H9 (cell line): ENCODE measurements around the gene PREX1. TPM values are rescaled to one million over a fixed set of nuclear protein-coding genes. Genes with fewer than 3 reads are reported as not detected.

Experiments
- DNase-seq: peaks from one replicate; pipeline ENCODE4 v3.0.0-alpha.2; 2017
- H2AFZ ChIP-seq: one replicate; pipeline ENCODE4 v1.6.1; 2013; ENCODE audit warnings: mild to moderate bottlenecking, low read length, control low read depth, moderate library complexity
- H2AK5ac ChIP-seq: 2 replicates; pipeline ENCODE4 v1.6.1; 2013; ENCODE audit warnings: low read length, control low read depth, mixed read lengths; ENCODE audit not compliant: insufficient read length
- H2BK120ac ChIP-seq: one replicate; pipeline ENCODE4 v1.6.1; 2013; ENCODE audit warnings: low read depth, mild to moderate bottlenecking, low read length, control low read depth, inconsistent platforms; ENCODE audit not compliant: poor library complexity, severe bottlenecking
- H2BK12ac ChIP-seq: 2 replicates; pipeline ENCODE4 v1.6.1; 2013; ENCODE audit warnings: low read length, control low read depth, mixed read lengths, low read depth; ENCODE audit not compliant: insufficient read length
- H2BK15ac ChIP-seq: 2 replicates; pipeline ENCODE4 v1.6.1; 2013; ENCODE audit warnings: low read depth, low read length, control low read depth
- H2BK20ac ChIP-seq: one replicate; pipeline ENCODE4 v1.6.1; 2013; ENCODE audit warnings: low read depth, mild to moderate bottlenecking, low read length, control low read depth, inconsistent platforms; ENCODE audit not compliant: poor library complexity, severe bottlenecking
- H2BK5ac ChIP-seq: 2 replicates; pipeline ENCODE4 v1.6.1; 2013; ENCODE audit warnings: low read length, control low read depth, mixed read lengths; ENCODE audit not compliant: insufficient read length
- H3K14ac ChIP-seq: 2 replicates; pipeline ENCODE4 v1.6.1; 2013; ENCODE audit warnings: low read length, control low read depth; ENCODE audit not compliant: insufficient read depth
- H3K18ac ChIP-seq: 2 replicates; pipeline ENCODE4 v1.6.1; 2013; ENCODE audit warnings: low read depth, mild to moderate bottlenecking, mixed read lengths, low read length, control low read depth; ENCODE audit not compliant: insufficient read length
- H3K23ac ChIP-seq: 2 replicates; pipeline ENCODE4 v1.6.1; 2013; ENCODE audit warnings: low read length, control low read depth, mixed read lengths, low read depth; ENCODE audit not compliant: insufficient read length
- H3K23me2 ChIP-seq: 2 replicates; pipeline ENCODE4 v1.6.1; 2013; ENCODE audit warnings: low read depth, mild to moderate bottlenecking, mixed read lengths, low read length, control low read depth; ENCODE audit not compliant: insufficient read length, poor library complexity, severe bottlenecking
- H3K27ac ChIP-seq: 2 replicates; pipeline ENCODE4 v1.5.1; 2013; ENCODE audit warnings: low read length, control low read depth, mixed read lengths, low read depth; ENCODE audit not compliant: insufficient read length
- H3K27me3 ChIP-seq: 2 replicates; pipeline ENCODE4 v1.6.1; 2013; ENCODE audit warnings: low read length, control low read depth, inconsistent platforms; ENCODE audit not compliant: insufficient read depth
- H3K4ac ChIP-seq: 2 replicates; pipeline ENCODE4 v1.6.1; 2013; ENCODE audit warnings: low read depth, mild to moderate bottlenecking, control low read depth, inconsistent platforms, low read length, moderate library complexity
- H3K4me1 ChIP-seq: 2 replicates; pipeline ENCODE4 v1.6.1; 2013; ENCODE audit warnings: low read length, control low read depth, inconsistent platforms; ENCODE audit not compliant: insufficient read depth
- H3K4me2 ChIP-seq: 2 replicates; pipeline ENCODE4 v1.6.1; 2013; ENCODE audit warnings: low read length, control low read depth, mixed read lengths; ENCODE audit not compliant: insufficient read length, insufficient read depth
- H3K56ac ChIP-seq: 2 replicates; pipeline ENCODE4 v1.6.1; 2013; ENCODE audit warnings: low read depth, mild to moderate bottlenecking, mixed read lengths, low read length, control low read depth; ENCODE audit not compliant: insufficient read length
- H3K79me1 ChIP-seq: 2 replicates; pipeline ENCODE4 v1.6.1; 2013; ENCODE audit warnings: low read depth, mild to moderate bottlenecking, moderate library complexity, low read length, control low read depth, inconsistent platforms; ENCODE audit not compliant: insufficient read depth, poor library complexity, severe bottlenecking
- H3K79me2 ChIP-seq: 2 replicates; pipeline ENCODE4 v1.6.1; 2013; ENCODE audit warnings: low read length, control low read depth, inconsistent platforms; ENCODE audit not compliant: insufficient read depth
- H3K9ac ChIP-seq: 2 replicates; pipeline ENCODE4 v1.6.1; 2013; ENCODE audit warnings: low read length, control low read depth, mixed read lengths; ENCODE audit not compliant: insufficient read length; ENCODE audit errors: extremely low read depth
- H3K9me3 ChIP-seq: one replicate; pipeline ENCODE4 v1.6.1; 2013; ENCODE audit warnings: low read depth, low read length, inconsistent platforms; ENCODE audit not compliant: control insufficient read depth
- H3T11ph ChIP-seq: one replicate; pipeline ENCODE4 v1.6.1; 2013; ENCODE audit warnings: mild to moderate bottlenecking, low read length, control low read depth, inconsistent platforms
- H4K20me1 ChIP-seq: one replicate; pipeline ENCODE4 v1.6.1; 2013; ENCODE audit not compliant: control insufficient read depth, insufficient read length, insufficient read depth
- H4K5ac ChIP-seq: 2 replicates; pipeline ENCODE4 v1.6.1; 2013; ENCODE audit warnings: low read depth, mild to moderate bottlenecking, mixed read lengths, low read length, control low read depth; ENCODE audit not compliant: insufficient read length
- H4K8ac ChIP-seq: replicated peaks from 2 replicates; pipeline ENCODE4 v1.6.1; 2013; ENCODE audit warnings: low read length, control low read depth, mixed read lengths, low read depth; ENCODE audit not compliant: insufficient read length
- H4K91ac ChIP-seq: 2 replicates; pipeline ENCODE4 v1.6.1; 2013; ENCODE audit warnings: low read depth, mild to moderate bottlenecking, moderate library complexity, mixed read lengths, low read length, control low read depth; ENCODE audit not compliant: insufficient read length
- H3K27ac Mint-ChIP-seq, 3 experiments: 2 replicates in 2 of 3; 3 replicates in 1 of 3; pipeline ENCODE4 v1.8.0; 2020 to 2021; ENCODE audit warnings: mixed read lengths in 3 of 3, mild to moderate bottlenecking in 1 of 3, moderate library complexity in 1 of 3
- H3K27me3 Mint-ChIP-seq: 2 replicates; pipeline ENCODE4 v1.8.0; 2021; ENCODE audit warnings: low read depth, mild to moderate bottlenecking, moderate library complexity, mixed read lengths
- H3K36me3 Mint-ChIP-seq, 3 experiments: 2 replicates in 2 of 3; 3 replicates in 1 of 3; pipeline ENCODE4 v1.8.0; 2020 to 2021; ENCODE audit warnings: low read depth in 3 of 3, mixed read lengths in 3 of 3; ENCODE audit not compliant: insufficient read depth in 1 of 3
- H3K4me1 Mint-ChIP-seq, 2 experiments: 2 replicates each; pipeline ENCODE4 v1.8.0; 2020; ENCODE audit warnings: mixed read lengths in 2 of 2
- H3K4me3 Mint-ChIP-seq, 2 experiments: 2 replicates in 1 of 2; 3 replicates in 1 of 2; pipeline ENCODE4 v1.8.0; 2020 to 2021; ENCODE audit warnings: mild to moderate bottlenecking in 2 of 2, mixed read lengths in 2 of 2, moderate library complexity in 1 of 2
- H3K9me3 Mint-ChIP-seq, 2 experiments: 2 replicates in 1 of 2; 3 replicates in 1 of 2; pipeline ENCODE4 v1.8.0; 2020; ENCODE audit warnings: mild to moderate bottlenecking in 2 of 2, mixed read lengths in 2 of 2, moderate library complexity in 1 of 2
- CTCF ChIP-seq: fragments of 200-600 bp; sonication (generic); conservative IDR thresholded peaks from 3 replicates; pipeline ENCODE4 v1.8.0; 2021; ENCODE audit warnings: antibody characterized with exemption, mild to moderate bottlenecking
- WGBS: extraction: QIAGEN DNeasy Blood & Tissue Kit; methylation state at CpG from one replicate; pipeline ENCODE4 v1.1.7; 2013; ENCODE audit warnings: missing lambda C conversion rate, low lambda C conversion rate, mixed read lengths; ENCODE audit not compliant: insufficient read length; ENCODE audit errors: extremely low coverage; 5-methylcytosine and 5-hydroxymethylcytosine counted together
- total RNA-seq: library from RNA; stranded (reverse); gene quantifications from 2 replicates; pipeline ENCODE4 v1.2.1, GENCODE V29; 2021

Gene PREX1
- total RNA-seq, 1 experiment from 2014 or later = 6.6 TPM

- Histone ChIP-seq H4K8ac (no peak overlapping the region), H2BK12ac (no peak overlapping the region), H3K4me1 (no peaks in the 10 kb centered on the region), H3K27me3 (no peaks in the 10 kb centered on the region), H4K5ac (no peak overlapping the region), H3K4ac (no peak overlapping the region), H3K23me2 (no peaks in the 10 kb centered on the region), H3K79me2 (no peaks in the 10 kb centered on the region), H4K91ac (no peak overlapping the region), H4K20me1 (peaks cover 2% of the 10 kb centered on the region), H3K4me2 (no peak overlapping the region), H3T11ph (no peak overlapping the region), H3K56ac (no peak overlapping the region), H3K9me3 (no peaks in the 10 kb centered on the region), H2BK20ac (no peak overlapping the region), H3K9ac (no peak overlapping the region), H3K23ac (no peak overlapping the region), H2BK120ac (no peak overlapping the region), H2BK15ac (no peak overlapping the region), H2AFZ (no peak overlapping the region), H3K27ac (no peak overlapping the region), H3K14ac (no peak overlapping the region), H2AK5ac (no peak overlapping the region), H2BK5ac (no peak overlapping the region), H3K18ac (no peak overlapping the region), H3K79me1 (no peaks in the 10 kb centered on the region)
- TF ChIP-seq CTCF = no peak
- no CpG with 5 or more reads among the region's 14 CpGs for WGBS
- H3K4me3 Mint-ChIP-seq = no peak overlapping the region
- no peak for DNase-seq
- H3K4me1 Mint-ChIP-seq = no peaks in the 10 kb centered on the region
- no peaks in the 10 kb centered on the region for H3K9me3 Mint-ChIP-seq
- H3K27ac Mint-ChIP-seq = peak overlapping the region in 2 of 3 experiments; percentile 2 to 49; a peak in 1 of 7 replicates
- no peaks in the 10 kb centered on the region; the same call in 1 of the 2 replicates for H3K27me3 Mint-ChIP-seq
- peaks cover 0 to 11% (median 5%) of the 10 kb centered on the region in 3 experiments; a peak in 5 of 7 replicates for H3K36me3 Mint-ChIP-seq
Measured at GRCh38 chr20:48651271-48651670, 176.5 kb downstream of the PREX1 start.
